ENCODE data around the gene TMPRSS15.
"Not testable (repeated sequence)": the region's sequence is repeated elsewhere in the genome, so short reads cannot be mapped to it uniquely, and the experiment has no call there.

Gene TMPRSS15

GRCh38 chr21:18403735-18404450 is at the start of gene TMPRSS15:
Gene TMPRSS15 (minus strand): TSS chr21:18403785. CDS start chr21:18403622, 163 bp downstream.
- DNase-seq = no peak

DNA sequence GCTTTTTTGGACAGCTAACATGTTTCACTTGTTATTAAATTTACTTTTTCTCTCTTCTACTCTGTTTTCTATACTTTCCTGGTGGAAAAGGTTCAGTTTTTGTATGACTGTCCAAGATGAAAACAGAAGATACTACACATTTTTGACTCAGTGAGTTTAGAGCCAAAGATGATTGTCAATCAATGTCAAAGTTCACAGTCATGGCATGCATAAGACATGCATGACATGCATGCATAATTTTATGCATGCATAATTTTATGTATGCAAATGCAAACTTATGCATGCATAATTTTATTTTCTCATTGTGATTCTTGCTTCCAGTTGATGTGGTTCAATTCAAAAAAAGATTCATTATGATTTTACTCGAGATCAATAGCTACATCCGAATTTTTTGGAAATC is 48.1 kb upstream of the TMPRSS15 start:
- no peak for DNase-seq

GRCh38 chr21:18449605-18450550 is 46.3 kb upstream of the TMPRSS15 start:
- DNase-seq = peak; percentile 36

GRCh38 chr21:18443701-18444100 is 40.1 kb upstream of the TMPRSS15 start:
- DNase-seq = no peak

- no peak for DNase-seq
Observed at GRCh38 chr21:18443085-18443484, 39.5 kb upstream of the TMPRSS15 start.

DNA sequence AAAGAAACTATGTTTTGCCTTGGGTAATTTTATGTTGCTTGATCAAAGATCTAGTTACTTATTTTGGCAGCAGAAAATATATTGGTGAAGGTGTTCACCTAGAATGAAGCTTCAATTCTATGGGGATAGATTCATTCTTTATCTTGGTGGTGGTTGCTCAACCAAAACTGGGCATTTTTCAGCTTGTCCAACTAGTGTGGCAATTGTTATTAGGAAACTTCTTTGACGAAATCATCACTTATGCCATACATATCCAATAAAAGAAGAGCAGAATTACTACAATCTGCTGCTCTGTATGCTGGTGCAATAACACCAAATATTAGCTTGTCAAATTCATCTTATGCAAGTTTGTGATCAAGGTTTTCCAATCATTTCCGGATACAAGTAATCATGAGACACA is 26.8 kb upstream of the TMPRSS15 start:
- DNase-seq = no peak

DNA sequence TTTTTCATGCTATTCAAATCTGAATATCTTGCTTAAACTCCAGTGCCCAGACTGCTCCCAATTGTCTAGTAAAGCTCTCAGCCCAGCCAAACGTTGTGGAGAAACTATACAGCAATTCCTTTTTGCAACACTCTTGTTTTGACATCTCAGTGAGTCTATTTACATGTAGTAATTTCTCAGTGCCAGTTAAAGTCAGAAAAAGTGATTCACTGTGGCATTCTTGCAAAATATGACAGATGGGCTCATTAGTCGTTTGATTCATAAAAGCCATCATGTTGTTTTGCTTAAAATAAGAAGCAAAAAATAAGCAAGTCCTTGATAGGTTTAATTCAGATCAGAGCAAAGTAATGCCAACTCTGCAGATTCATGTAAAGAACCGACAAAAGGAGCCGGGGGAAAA is 20.7 kb upstream of the TMPRSS15 start:
- no peak for DNase-seq

GRCh38 chr21:18417141-18417790 is 13.7 kb upstream of the TMPRSS15 start:
- DNase-seq = no peak

- no peak for DNase-seq
Observed at GRCh38 chr21:18411565-18411964, 8.0 kb upstream of the TMPRSS15 start.

DNA sequence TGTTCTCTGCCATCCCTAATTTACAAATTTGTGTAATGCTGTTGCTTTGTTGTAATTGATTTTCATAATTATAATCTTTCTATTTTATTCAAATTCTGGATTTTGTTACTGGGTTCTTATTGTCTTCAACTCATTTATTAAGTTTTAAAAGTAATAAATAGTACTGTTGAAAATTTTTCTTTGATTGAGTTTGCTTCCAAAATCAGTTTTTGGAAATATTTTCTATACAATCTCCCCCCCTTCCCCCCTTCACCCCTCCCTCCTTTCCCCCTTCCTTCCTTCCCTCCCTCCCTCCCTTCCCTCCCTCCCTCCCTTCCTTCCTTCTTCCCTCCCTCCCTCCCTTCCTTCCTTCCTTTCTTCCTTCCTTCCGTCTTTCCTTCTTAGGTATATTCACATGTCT is 6.0 kb upstream of the TMPRSS15 start:
- DNase-seq = no peak

DNA sequence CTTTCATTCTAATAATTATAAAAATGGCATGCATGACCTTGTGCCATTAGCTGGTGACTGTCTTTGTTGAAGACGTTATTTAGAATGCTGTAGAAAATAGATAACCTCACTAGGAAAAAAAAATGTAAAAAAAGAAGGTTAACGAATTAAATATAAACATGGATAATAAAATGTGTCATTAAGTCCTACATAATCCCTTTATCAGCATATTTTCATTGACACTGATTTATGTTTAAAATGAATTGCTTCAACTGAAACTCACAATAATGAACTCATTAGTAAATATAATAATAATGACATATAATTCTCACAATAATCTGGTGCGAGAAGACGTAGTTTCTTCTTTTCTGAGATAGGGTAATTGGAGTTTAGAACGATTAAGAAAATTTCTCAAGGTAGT is 4.7 kb downstream of the TMPRSS15 start:
- DNase-seq = no peak

GRCh38 chr21:18387994-18388393 is 15.6 kb downstream of the TMPRSS15 start:
- DNase-seq = no peak

GRCh38 chr21:18384771-18385170 is 18.8 kb downstream of the TMPRSS15 start:
- DNase-seq = no peak

DNA sequence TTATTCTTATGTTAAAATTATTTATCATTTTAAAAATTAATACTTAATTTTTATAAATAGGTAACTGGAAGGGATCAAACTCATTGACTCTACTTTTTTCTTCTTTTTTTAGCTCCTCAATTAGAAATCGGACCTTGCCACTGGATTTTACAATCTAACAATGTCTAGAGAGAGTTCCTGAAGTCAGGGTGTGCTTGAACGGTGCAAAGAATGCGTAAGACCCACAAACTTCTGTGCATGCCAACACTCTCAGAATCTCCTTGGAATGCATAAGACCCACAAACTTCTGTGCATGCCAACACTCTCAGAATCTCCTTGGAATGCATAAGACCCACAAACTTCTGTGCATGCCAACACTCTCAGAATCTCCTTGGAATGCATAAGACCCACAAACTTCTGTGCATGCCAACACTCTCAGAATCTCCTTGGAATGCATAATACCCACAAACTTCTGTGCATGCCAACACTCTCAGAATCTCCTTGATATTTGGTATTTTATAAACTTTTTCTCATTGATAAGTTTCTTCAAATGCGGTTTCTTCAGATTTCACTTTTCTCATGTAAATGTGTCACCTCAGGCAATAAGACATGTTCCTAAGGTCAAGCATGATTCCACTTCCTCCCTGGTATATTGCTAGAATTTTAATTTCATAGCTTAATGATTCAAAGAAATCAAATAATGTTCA is 20.5 kb downstream of the TMPRSS15 start:
- DNase-seq = not testable (repeated sequence)

DNA sequence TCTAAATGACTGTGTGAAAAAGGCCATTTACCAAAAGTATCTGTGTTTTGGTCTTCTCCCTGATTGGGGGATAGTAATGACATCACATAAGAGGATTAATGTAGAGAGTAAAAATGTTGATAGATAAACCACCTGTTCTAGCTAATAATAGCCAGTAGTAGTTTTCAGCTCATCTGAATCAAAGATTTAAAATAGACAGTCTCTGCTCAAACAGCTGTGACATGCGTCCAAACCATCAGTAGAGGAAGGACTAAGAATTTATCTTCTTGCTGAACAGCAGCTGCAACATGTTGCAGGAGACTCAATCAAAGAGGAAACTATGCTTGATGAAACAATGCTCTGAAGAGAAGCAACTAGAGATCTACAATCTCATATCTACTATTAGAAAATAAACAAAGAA is 21.4 kb downstream of the TMPRSS15 start:
- DNase-seq = no peak

- DNase-seq = no peak
Observed at GRCh38 chr21:18373606-18374005, 30.0 kb downstream of the TMPRSS15 start.

DNA sequence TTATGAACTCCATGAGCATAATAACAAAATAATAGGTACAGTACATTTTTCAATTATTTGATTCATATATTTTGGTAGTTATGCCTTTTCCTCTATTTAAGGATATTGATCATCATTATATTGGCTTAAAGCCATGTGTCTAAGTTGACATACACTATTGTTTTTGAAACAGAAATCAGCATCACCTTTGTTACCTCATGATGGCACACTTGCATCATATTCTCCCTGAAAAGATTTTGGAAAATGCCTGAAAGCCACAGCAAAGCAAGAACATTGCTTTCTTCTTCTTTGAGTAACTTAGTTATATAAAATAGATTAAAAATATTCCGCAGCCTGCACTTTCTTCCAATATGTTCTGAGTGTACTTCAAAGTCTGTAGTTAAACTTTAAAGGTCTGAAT is 33.3 kb downstream of the TMPRSS15 start:
- peak; percentile 12 for DNase-seq

- DNase-seq = peak; percentile 48
Observed at GRCh38 chr21:18369115-18369514, 34.5 kb downstream of the TMPRSS15 start.

- DNase-seq = no peak
Observed at GRCh38 chr21:18368205-18368604, 35.4 kb downstream of the TMPRSS15 start.

DNA sequence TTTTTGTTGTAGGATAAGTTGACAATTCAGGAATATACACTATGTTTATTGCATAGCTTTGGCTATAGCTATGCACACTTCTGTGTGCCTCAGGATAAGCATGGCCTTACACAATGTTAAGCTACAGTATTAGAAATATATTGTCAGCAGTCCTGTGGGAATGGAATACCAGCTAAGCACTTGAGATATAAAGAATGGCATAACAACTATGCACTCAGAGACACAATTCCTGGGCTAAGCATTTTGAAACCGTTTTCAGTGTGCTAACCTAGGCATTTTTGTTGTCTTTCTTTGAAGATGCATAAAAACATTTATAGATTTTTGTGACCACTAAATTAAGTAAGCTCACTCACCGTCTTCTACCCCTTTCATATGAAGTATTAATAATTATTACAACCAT is 46.8 kb downstream of the TMPRSS15 start:
- no peak for DNase-seq

DNA sequence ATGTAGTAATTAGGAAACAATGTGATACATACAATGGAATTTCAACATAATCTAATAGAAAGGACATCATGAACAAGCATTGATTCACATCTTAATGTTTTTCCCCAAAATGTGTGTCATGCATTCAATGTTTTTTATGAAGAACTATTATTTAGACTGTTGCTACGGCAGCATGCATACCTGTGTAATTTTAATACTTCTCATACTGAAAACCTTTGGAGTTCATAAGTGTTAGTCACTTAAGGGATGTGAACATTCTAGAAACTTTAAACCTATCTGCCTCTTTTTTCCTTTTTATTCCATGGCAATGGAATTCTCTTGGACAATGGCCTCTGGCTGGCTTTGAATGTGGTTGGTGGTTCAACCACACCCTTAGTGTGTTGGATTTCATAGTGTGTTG is 48.6 kb downstream of the TMPRSS15 start:
- DNase-seq = no peak

GRCh38 chr21:18350216-18350615 is 53.4 kb downstream of the TMPRSS15 start:
- no peak for DNase-seq

GRCh38 chr21:18349468-18349867 is 54.1 kb downstream of the TMPRSS15 start:
- no peak for DNase-seq
